GM08714 (cell line): ENCODE results near the gene CD6.
A peak's percentile ranks its signal among the peaks of the same experiment; 100 is the strongest.

ENCODE experiments used
- H3K4me3 ChIP-seq: fragments of 200-500 bp; sonication (Bioruptor generic); 2 replicates; pipeline ENCODE4 v1.5.1; 2014; ENCODE audit warnings: mild to moderate bottlenecking, low read length, inconsistent platforms
- ZNF274 ChIP-seq: IDR thresholded peaks from 2 replicates; pipeline ENCODE4 v1.6.1; 2012; ENCODE audit warnings: mild to moderate bottlenecking, low read depth, low read length

CD6 gene

GRCh38 chr11:60942219-60942618 is 29.3 kb upstream of the CD6 start:
- no peak for TF ChIP-seq ZNF274
- H3K4me3 ChIP-seq = no peak overlapping the region

DNA sequence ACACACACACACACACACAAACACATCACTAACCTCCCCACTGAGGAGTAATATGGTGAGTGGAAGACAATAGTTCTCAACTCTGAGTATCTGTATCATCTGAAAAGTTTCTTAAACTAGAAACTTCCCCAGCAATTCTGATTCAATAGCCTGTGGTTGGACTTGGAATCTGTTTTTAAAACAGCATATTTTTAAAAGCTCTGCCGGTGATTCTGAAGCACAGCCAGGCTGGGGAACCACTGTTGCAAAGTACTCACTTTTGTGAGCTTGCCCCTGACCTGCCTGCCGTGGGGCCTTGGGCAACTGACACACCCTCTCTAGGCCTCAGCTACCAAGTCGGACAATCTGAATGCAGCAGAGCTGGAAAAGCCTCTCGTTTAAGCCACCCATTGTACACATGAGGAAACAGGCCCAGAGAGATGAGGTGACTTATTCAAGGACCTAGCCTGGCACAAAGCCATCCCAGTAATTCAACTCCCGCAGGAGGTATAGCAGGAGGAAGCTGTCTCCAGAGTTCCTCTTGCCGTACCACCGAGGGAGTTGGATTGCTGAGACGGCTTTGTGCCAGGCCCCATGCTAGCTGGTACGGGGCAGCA is 28.4 kb upstream of the CD6 start:
- no peak for TF ChIP-seq ZNF274
- no peak overlapping the region for H3K4me3 ChIP-seq

DNA sequence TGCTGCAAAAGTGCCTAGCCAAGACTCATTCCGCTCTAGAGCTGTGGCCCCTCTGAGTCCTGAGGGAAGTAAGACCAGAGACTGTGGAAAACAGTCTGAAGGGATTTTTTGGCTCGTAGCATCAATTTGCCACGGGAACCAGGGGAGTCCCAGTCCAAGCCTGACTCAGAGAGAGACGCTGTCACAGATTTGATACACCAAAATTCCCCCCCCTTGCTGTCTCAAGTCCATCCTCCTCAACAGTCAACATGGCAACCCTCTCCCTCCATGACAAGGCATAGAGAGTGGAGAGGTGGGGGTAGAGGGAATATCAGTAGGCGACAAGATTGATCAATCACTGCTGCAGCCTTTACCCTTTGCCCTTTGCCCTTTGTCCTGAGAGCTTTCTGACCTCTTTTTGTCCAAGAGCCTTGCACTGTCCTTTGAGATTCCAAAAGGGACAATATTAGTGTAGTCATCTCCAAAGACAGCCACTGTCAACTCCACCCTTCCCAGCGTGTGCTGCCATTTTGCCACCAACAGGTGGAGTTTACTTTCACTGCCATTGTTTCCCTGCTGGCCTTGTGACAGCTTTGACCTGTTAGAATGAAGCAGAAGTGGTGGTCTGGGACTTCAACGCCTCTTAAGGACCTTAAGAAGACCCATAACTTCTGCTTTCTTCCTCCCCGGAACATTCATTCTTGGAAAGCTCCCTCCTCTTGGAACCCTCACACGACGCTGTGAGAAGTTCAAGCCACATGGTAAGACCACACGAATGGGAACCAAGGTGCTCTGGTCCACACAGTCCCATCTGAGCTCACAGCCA is 26.8 kb upstream of the CD6 start:
- no peak for TF ChIP-seq ZNF274

DNA sequence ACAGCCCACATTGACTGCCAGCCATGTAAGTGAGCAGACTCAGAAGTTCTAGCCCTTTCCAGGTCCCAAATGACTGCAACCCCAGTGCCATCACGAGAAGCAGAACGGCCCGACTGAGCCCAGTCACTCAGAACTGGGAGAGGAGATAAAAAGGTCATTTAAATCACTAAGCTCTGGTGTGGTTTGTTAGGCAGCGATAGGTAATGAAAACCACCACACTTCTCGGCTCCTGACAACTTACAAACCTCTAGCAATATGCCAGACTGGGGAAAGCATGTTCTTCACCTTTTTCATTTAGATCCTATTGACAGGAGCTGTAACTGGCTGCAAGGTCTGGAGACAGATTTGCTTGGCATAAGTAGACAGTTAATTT is 26.2 kb upstream of the CD6 start:
- TF ChIP-seq ZNF274 = no peak
- H3K4me3 ChIP-seq = no peak overlapping the region

More for the DNA sequence above, 26.8 kb upstream of the CD6 start:
- H3K4me3 ChIP-seq = no peak overlapping the region

- no peak for TF ChIP-seq ZNF274
- no peak overlapping the region for H3K4me3 ChIP-seq
Measured at GRCh38 chr11:60946601-60947264, 24.7 kb upstream of the CD6 start.

DNA sequence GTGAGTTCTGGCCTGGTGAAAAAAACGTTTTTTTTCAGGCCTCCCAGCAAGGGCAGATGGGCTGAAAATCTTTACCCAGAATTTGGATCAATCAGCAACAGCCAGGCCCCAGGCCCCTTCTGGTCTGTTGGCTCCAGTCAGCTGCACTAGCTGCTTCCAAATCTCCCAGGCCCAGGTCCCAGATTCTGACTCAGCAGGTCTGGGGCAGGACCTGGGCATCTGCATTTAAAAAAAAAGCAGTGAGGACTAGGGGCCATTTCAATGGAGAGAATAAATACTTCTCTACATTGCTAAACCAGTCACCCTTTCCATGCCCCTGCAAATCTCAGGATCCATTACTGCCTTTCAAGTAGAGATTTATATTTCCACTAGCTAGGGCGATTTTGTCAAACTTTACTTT is 23.8 kb upstream of the CD6 start:
- no peak for TF ChIP-seq ZNF274
- no peak overlapping the region for H3K4me3 ChIP-seq

DNA sequence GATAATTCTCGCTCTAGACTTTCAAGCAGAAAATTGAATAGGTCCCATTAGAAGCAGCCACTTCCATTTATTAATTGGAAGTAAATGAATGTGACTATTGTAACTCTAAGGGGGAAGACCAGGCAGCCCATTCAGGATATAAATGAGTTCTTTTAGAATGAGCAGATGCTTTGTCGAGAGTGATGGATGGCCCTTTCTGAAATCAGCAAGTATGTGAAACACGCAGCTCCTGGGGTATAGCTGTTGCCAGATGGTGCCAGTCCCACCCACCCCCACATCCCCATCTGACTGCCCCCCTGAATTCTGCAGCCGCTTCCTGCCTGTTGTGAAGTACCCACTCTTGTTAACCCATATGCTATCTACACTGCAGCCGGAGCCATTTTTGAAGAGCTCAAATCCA is 23.2 kb upstream of the CD6 start:
- H3K4me3 ChIP-seq = no peak overlapping the region
- TF ChIP-seq ZNF274 = no peak

- TF ChIP-seq ZNF274 = no peak
- H3K4me3 ChIP-seq = peak overlapping the region; percentile 60; the same call in 1 of the 2 replicates
Measured at GRCh38 chr11:60950024-60950423, 21.5 kb upstream of the CD6 start.

DNA sequence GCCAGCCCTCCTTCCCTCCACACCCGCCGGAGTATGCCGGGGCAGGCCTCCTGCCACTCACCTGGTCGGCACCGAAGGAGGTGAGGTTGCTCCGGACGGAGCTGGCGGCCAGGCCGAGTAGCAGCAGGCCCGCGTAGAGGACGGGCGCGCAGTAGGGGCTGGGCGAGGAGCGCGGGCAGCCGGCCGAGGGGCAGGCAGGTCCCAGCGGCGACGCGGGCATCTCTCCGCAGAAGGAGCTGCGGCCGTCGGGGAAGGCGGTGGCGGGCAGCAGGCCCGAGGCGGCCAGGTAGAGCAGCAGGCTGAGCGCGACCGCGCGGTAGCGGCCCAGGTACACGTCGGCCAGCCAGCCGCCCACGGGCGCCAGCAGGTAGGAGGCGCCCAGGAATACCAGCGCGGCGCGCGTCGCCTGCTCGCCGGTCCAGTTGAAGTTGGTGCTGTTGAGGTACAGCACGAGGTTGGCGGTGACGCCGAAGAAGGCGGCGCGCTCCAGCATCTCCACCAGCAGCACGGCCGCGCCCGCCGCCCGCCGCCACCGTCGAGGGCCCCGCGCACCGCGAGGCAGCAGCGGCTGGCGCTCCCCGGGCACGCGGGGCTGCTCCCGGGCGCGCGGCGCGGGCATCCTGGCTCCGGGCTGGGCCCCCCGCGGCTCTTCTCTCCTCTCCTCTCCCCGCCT is 20.4 kb upstream of the CD6 start:
- peak overlapping the region; percentile 60; the same call in 1 of the 2 replicates for H3K4me3 ChIP-seq
- no peak for TF ChIP-seq ZNF274

DNA sequence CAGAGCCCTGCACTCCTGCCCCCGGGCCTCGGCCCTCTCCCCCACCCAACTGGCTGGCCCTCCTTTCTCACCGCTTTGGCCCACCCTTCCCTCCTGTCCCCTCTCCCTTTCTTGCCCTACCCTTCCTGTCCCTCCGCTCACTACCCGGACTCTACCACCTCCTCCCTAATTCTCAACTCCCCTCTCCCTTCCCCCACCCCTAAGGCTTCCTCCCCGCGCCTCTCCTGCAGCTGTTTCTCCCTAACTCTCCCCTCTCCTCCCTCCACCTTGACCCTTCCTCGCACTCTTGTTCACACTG is 19.9 kb upstream of the CD6 start:
- no peak for TF ChIP-seq ZNF274
- H3K4me3 ChIP-seq = peak overlapping the region; percentile 60; the same call in 1 of the 2 replicates

DNA sequence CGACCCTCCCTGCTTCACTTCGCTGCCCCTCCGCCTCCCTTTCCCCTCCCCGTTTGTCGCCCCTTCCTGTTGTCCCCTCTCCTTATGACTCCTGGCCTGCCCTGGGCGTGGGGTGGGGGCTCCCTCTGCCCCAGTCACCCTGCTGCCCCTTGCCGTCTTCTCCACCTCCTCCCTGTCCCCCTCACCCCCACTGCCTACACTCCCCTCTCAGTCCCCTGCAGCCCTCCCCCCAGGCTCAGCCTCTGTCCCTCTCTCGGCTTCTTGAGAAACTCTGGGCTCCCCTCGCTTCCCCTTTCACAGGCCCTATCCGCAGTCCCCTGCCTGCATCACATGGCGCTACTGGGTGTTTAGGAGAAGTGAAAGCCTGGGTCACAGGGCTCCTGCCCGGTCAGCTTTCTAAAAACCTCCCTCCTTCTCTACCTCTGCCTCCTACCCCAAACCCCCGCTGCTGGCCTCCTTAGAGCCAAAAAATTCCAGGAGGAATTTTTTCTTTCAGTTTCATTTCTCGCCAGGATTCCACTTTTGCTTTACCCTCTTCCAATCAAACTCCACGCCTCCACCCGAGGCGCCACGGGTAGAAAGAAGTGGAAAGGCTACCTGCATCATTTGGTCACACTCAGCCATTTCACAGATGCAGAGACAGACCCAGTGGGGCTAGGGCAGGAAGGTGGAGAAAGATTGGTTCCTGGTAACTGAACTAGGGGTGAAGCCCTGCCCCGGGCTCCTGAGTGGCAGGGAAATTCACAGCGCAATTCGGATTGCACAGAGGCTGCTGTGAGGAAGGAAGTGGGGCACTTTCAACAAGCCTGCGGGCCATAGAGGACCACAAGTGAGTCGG is 19.4 kb upstream of the CD6 start, which contains the start of gene SLC15A3:
SLC15A3 (minus strand) TSS at position 273 of the 838 bp plus-strand sequence. CDS start 625 bp downstream, outside the sequence.
- TF ChIP-seq ZNF274 = no peak

DNA sequence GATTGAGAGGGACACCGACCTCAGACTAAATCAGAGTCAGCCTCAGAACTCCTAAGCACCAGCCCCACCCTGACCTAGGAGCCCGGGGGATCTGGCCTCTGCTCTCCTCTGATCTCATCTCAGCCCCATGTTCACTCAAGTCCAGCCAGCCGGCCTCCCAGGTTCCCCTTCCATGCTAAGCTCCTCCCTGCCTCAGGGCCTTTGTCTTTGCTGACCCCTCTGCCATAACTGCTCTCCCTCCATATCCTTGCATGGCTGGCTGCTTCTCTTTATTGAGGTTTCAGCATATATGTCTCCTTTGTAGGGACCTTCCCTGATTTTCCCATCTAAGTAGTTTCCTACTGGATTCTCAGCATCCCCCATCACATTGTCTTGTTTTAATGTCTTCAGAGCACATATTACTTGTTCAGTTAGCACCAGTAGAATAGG is 18.7 kb upstream of the CD6 start:
- no peak for TF ChIP-seq ZNF274
- peak overlapping the region; percentile 2; the same call in 1 of the 2 replicates for H3K4me3 ChIP-seq

More for the DNA sequence above, 19.4 kb upstream of the CD6 start, which contains the start of gene SLC15A3:
- peak within 1 kb of the TSS; percentile 60; the same call in 1 of the 2 replicates for H3K4me3 ChIP-seq

- no peak overlapping the region for H3K4me3 ChIP-seq
- TF ChIP-seq ZNF274 = no peak
Measured at GRCh38 chr11:60953781-60954180, 17.7 kb upstream of the CD6 start.
